K562 (cell line): ENCODE data around the gene PINK1. TPM values are rescaled to one million over a fixed set of nuclear protein-coding genes. Genes with fewer than 3 reads are reported as not detected.

Experiments
- ATAC-seq: fragments of 200-7000 bp; cut with Tn5 transposase; 3 replicates; pipeline ENCODE4 v1.9.1; 2020; ENCODE audit warnings: moderate library complexity
- BruUV-seq: library from RNA; stranded (reverse); fragments of 400-500 nt; replicated peaks from 2 replicates; lab custom pipeline; 2021; lab: Mats Ljungman, UMichigan
- CTCF ChIA-PET: fragments of 300-600 bp; formaldehyde crosslinking; extraction: SDS; loops from one replicate; lab custom pipeline; 2021; ENCODE audit warnings: low intra/inter-chr PET ratio; lab: Yijun Ruan, JAX
- POLR2A ChIA-PET: fragments of 300-600, 350-650 bp; sonication (Branson Sonifier 250); formaldehyde crosslinking; extraction: SDS; loops from one replicate; lab custom pipeline; 2021; ENCODE audit warnings: antibody characterized with exemption, inconsistent platforms; lab: Yijun Ruan, JAX
- DNase-seq, 4 experiments: peaks; one replicate each; pipeline versions ENCODE4 v3.0.0 to v3.0.0-alpha.2; 2011 to 2018; ENCODE audit warnings: low spot score in 3 of 4, mixed read lengths in 3 of 4; ENCODE audit errors: extremely low read depth in 1 of 4
- FAIRE-seq: peaks from 2 replicates; lab custom pipeline; 2011; peaks lifted over from hg19 to GRCh38; lab: Jason Lieb, UNC
- H2AFZ ChIP-seq: 2 replicates; pipeline ENCODE4 v1.6.0; 2011; ENCODE audit warnings: low read depth, low read length, control low read depth, inconsistent platforms
- H3K27ac ChIP-seq: fragments of 200-600 bp; 3 replicates; pipeline ENCODE4 v1.8.0; 2011; ENCODE audit warnings: low read depth, mild to moderate bottlenecking, control low read depth, inconsistent platforms, low read length, moderate library complexity, mixed read lengths; ENCODE audit errors: extremely low read depth
- H3K27me3 ChIP-seq, 2 experiments: fragments of 300-600 bp in 1 of 2; 2 replicates in 1 of 2; 3 replicates in 1 of 2; pipeline versions ENCODE4 v1.6.0 to v1.8.0; 2011; ENCODE audit warnings: inconsistent platforms in 2 of 2, low read length in 2 of 2, mild to moderate bottlenecking in 1 of 2, mixed read lengths in 1 of 2, moderate library complexity in 1 of 2; ENCODE audit not compliant: control insufficient read depth in 2 of 2, insufficient read depth in 2 of 2
- H3K36me3 ChIP-seq: fragments of 300-600 bp; 3 replicates; pipeline ENCODE4 v1.8.0; 2011; ENCODE audit warnings: mild to moderate bottlenecking, low read length, inconsistent platforms; ENCODE audit not compliant: control insufficient read depth, insufficient read depth
- H3K4me1 ChIP-seq, 2 experiments: fragments of 200-600 bp in 1 of 2; replicated peaks in 1 of 2; 2 replicates in 1 of 2; 3 replicates in 1 of 2; pipeline versions ENCODE4 v1.5.1 to v1.8.0; 2011; ENCODE audit warnings: inconsistent platforms in 2 of 2, low read length in 2 of 2, mild to moderate bottlenecking in 1 of 2, mixed read lengths in 1 of 2, moderate library complexity in 1 of 2; ENCODE audit not compliant: control insufficient read depth in 2 of 2, insufficient read depth in 2 of 2
- H3K4me2 ChIP-seq: 2 replicates; pipeline ENCODE4 v1.6.1; 2011; ENCODE audit warnings: low read length, control low read depth, inconsistent platforms, mixed read lengths; ENCODE audit not compliant: insufficient read depth
- H3K4me3 ChIP-seq: fragments of 200-600 bp; sonication (generic), shearing (Covaris generic); 2 replicates; pipeline ENCODE4 v1.5.1; 2016; ENCODE audit warnings: control low read depth, inconsistent platforms
- H3K79me2 ChIP-seq: fragments of 200-600 bp; 3 replicates; pipeline ENCODE4 v1.8.0; 2011; ENCODE audit warnings: low read length, inconsistent platforms; ENCODE audit not compliant: control insufficient read depth, insufficient read depth
- H3K9ac ChIP-seq, 2 experiments: 2 replicates each; pipeline versions ENCODE4 v1.6.0 to v1.6.1; 2011; ENCODE audit warnings: low read depth in 2 of 2, low read length in 2 of 2, control low read depth in 1 of 2, inconsistent platforms in 1 of 2, mild to moderate bottlenecking in 1 of 2, mixed read lengths in 1 of 2; ENCODE audit not compliant: insufficient read depth in 1 of 2
- H3K9me1 ChIP-seq: one replicate; pipeline ENCODE4 v1.6.0; 2011; ENCODE audit warnings: inconsistent platforms, mild to moderate bottlenecking, low read length, moderate library complexity; ENCODE audit not compliant: control insufficient read depth, insufficient read depth
- H3K9me3 ChIP-seq: replicated peaks from 2 replicates; pipeline ENCODE4 v1.5.1; 2011; ENCODE audit warnings: low read depth, low read length, inconsistent platforms; ENCODE audit not compliant: control insufficient read depth, insufficient read depth
- H4K20me1 ChIP-seq: replicated peaks from 2 replicates; pipeline ENCODE4 v1.6.1; 2011; ENCODE audit warnings: low read length, inconsistent platforms, mixed read lengths; ENCODE audit not compliant: control insufficient read depth, insufficient read depth
- ATF1 ChIP-seq, 2 experiments: fragments of 450-650 bp in 1 of 2; IDR thresholded peaks; 2 replicates each; pipeline ENCODE4 v1.6.1; 2016; ENCODE audit warnings: missing compliant biosample characterization in 1 of 2, missing genetic modification characterization in 1 of 2
- ATF2 ChIP-seq: sonication (generic); formaldehyde crosslinking; IDR thresholded peaks from 2 replicates; pipeline ENCODE4 v1.8.1; 2022; ENCODE audit warnings: missing genetic modification reagents
- CHD4 ChIP-seq: fragments of 200-600 bp; sonication (generic); IDR thresholded peaks from 3 replicates; pipeline ENCODE4 v1.6.1; 2012; ENCODE audit warnings: low read depth, mild to moderate bottlenecking, mixed read lengths, low read length, inconsistent platforms; ENCODE audit not compliant: insufficient read depth, insufficient replicate concordance, poor library complexity, severe bottlenecking
- JUND ChIP-seq, 2 experiments: IDR thresholded peaks; 2 replicates in 1 of 2; 3 replicates in 1 of 2; pipeline ENCODE4 v1.6.1; 2011; ENCODE audit warnings: borderline replicate concordance in 2 of 2, low read depth in 2 of 2, low read length in 2 of 2, improper control_type of control experiment in 1 of 2, missing biosample characterization in 1 of 2, missing genetic modification characterization in 1 of 2, missing genetic modification reagents in 1 of 2
- MCM7 ChIP-seq, 2 experiments: fragments of 450-650 bp; IDR thresholded peaks; 2 replicates each; pipeline ENCODE4 v1.6.1; 2016 to 2018
- NR0B1 ChIP-seq: fragments of 450-650 bp; IDR thresholded peaks from one replicate; pipeline ENCODE4 v1.6.1; 2018; ENCODE audit warnings: mild to moderate bottlenecking, moderate library complexity; ENCODE audit not compliant: partially characterized antibody
- PTBP1 ChIP-seq: fragments of 200-400 bp; formaldehyde crosslinking; IDR thresholded peaks from 2 replicates; pipeline ENCODE4 v1.6.1; 2017; ENCODE audit warnings: low read depth, low read length
- RBM15 ChIP-seq: fragments of 200-400 bp; formaldehyde crosslinking; IDR thresholded peaks from 2 replicates; pipeline ENCODE4 v1.6.1; 2018; ENCODE audit warnings: mild to moderate bottlenecking, low read length, moderate library complexity; ENCODE audit not compliant: insufficient read depth
- RBM25 ChIP-seq: fragments of 200-400 bp; formaldehyde crosslinking; IDR thresholded peaks from 2 replicates; pipeline ENCODE4 v1.6.1; 2018; ENCODE audit warnings: low read length, low read depth, moderate library complexity; ENCODE audit not compliant: severe bottlenecking
- RNF219 ChIP-seq: fragments of 250-450 bp; sonication (Bioruptor Pico); IDR thresholded peaks from 2 replicates; pipeline ENCODE4 v1.5.0; 2022; ENCODE audit warnings: mild to moderate bottlenecking
- TBP ChIP-seq: optimal IDR thresholded peaks from 2 replicates; pipeline ENCODE3; 2011; ENCODE audit warnings: low read depth, low read length, improper control_type of control experiment
- VEZF1 ChIP-seq: fragments of 200-800 bp; sonication (Bioruptor generic); IDR thresholded peaks from 2 replicates; pipeline ENCODE4 v1.6.1; 2017; ENCODE audit warnings: missing genetic modification characterization, missing compliant biosample characterization
- WGBS: fragments of 100-300 bp; shearing (Covaris generic); methylation state at CpG from one replicate; pipeline ENCODE4 v1.1.6; 2016; ENCODE audit warnings: low coverage, mixed read lengths; ENCODE audit not compliant: insufficient coverage; ENCODE audit errors: missing lambda C conversion rate; 5-methylcytosine and 5-hydroxymethylcytosine counted together
- in situ Hi-C: fragments of 300-500 bp; cut with MboI; formaldehyde crosslinking; loops from 4 replicates; pipeline ENCODE4 v1.15.0; 2018; ENCODE audit warnings: inconsistent platforms, mixed read lengths
- intact Hi-C: fragments of 100-400 bp; cut with micrococcal nuclease; formaldehyde crosslinking; loops from 2 replicates; pipeline ENCODE4 v1.14.2; 2022
- polyA plus RNA-seq, 8 experiments: library from polyadenylated mRNA; depleted of rRNA in 4 of 8; stranded (reverse) in 5 of 8; unstranded in 3 of 8; fragments of >200 nt; fragmentation: Nextera tagmentation in 2 of 8; fragmentation: Illumina TruSeq in 1 of 8; extraction: Ambion mirVana in 2 of 8; extraction: Trizol in 1 of 8; gene quantifications; 2 replicates each; pipeline versions ENCODE4 v1.2.1 to v1.2.3, GENCODE V29; 2011 to 2014; ENCODE audit warnings: inconsistent platforms in 1 of 8, missing spikeins in 1 of 8
- total RNA-seq, 7 experiments: library from RNA; depleted of rRNA in 6 of 7; stranded (reverse); fragments of >200 nt in 6 of 7; fragmentation: Illumina TruSeq in 2 of 7; extraction: Trizol in 2 of 7; gene quantifications; 2 replicates each; pipeline versions ENCODE4 v1.2.1 to v1.2.3, GENCODE V29; 2011 to 2021; ENCODE audit warnings: low replicate concordance in 1 of 7

PINK1 gene
- total and polyA plus RNA-seq, 9 of the 15 experiments (the other 6 are each of a cell fraction or from before 2014, with no cell fraction given), result 1.5 to 11.3 (median 6.8) TPM

- POLR2A ChIA-PET, result interaction anchor here (0.7 to 0.8 kb wide), 2 partner anchors 14 to 81 kb away, joined by 3 read pairs; no protein-coding TSS in a partner anchor
- H3K9ac ChIP-seq, result no peak overlapping the region
- in situ Hi-C loops, result no loop called here
- no peak overlapping the region for H3K4me2 ChIP-seq
- CTCF ChIA-PET, result no interaction called here
- no peak overlapping the region for H3K27ac ChIP-seq
- WGBS, result 0% methylated on average over 2 of the region's 2 CpGs
- no peaks in the 10 kb centered on the region for H3K9me3 ChIP-seq
- no peak overlapping the region for H3K4me3 ChIP-seq
- ATAC-seq (peak; percentile 46), DNase-seq (peak in 1 of 4 experiments; percentile 28), FAIRE-seq (no peak)
- no peaks in the 10 kb centered on the region for H3K36me3 ChIP-seq
- H3K9me1 ChIP-seq, result no peaks in the 10 kb centered on the region
- 0 out of 2 replicates have a peak, but pooled peaks cover 3% of the 10 kb centered on the region for H4K20me1 ChIP-seq
- H3K4me1 ChIP-seq, result peaks cover 3 to 10% of the 10 kb centered on the region in 2 experiments; a peak in 3 of 5 replicates
- no peaks in the 10 kb centered on the region for H3K79me2 ChIP-seq
- peaks cover 29 to 54% of the 10 kb centered on the region in 2 experiments for H3K27me3 ChIP-seq
- intact Hi-C loops, result no loop called here
- no TSS peak for BruUV-seq
- H2AFZ ChIP-seq, result no peak overlapping the region
- 0 out of 2 replicates have a peak, but pooled peaks have one; percentile 48 for TF ChIP-seq PTBP1
- peak; percentile 47; the same call in 1 of the 2 replicates for TF ChIP-seq JUND (IDR thresholded peaks at IDR 0.05; ENCODE audit: borderline replicate concordance, low read depth, low read length)
- TF ChIP-seq JUND (tag; IDR thresholded peaks at IDR 0.05; ENCODE audit: borderline replicate concordance, low read depth, low read length), result peak; percentile 67; the same call in 2 of the 3 replicates
- no peak for TF ChIP-seq ATF2 (CRISPR knock-in tag)
- no peak for TF ChIP-seq VEZF1 (CRISPR knock-in tag)
- TF ChIP-seq TBP, result no peak
- no peak for TF ChIP-seq NR0B1
- no peak for TF ChIP-seq MCM7 (IDR thresholded peaks at IDR 0.05)
- peak; percentile 99 for TF ChIP-seq RBM25
- TF ChIP-seq RNF219 (CRISPR knock-in tag), result no peak
- TF ChIP-seq ATF1 (CRISPR knock-in tag; IDR thresholded peaks at IDR 0.05), result no peak
- TF ChIP-seq ATF1 (tag; IDR thresholded peaks at IDR 0.05), result peak; percentile 60
- peak; percentile 80 for TF ChIP-seq CHD4
- no peak for TF ChIP-seq RBM15
Measured at GRCh38 chr1:20587661-20588053, 45.6 kb upstream of the PINK1 start.
